HG03139 (cell line): ENCODE results near the gene RXFP3.

Source experiments
- ATAC-seq: cut with Tn5 transposase; IDR thresholded peaks from one replicate; pipeline ENCODE4 v1.9.1; 2021; ENCODE audit not compliant: unreplicated experiment

The RXFP3 gene

GRCh38 chr5:33978306-33978705 is 42.1 kb downstream of the RXFP3 start:
- no peak for ATAC-seq

- ATAC-seq: no peak
These were observed 43.8 kb downstream of the RXFP3 start for GRCh38 chr5:33980030-33980429.

GRCh38 chr5:33981408-33982162 is 45.4 kb downstream of the RXFP3 start:
- no peak for ATAC-seq

- no peak for ATAC-seq
These were observed 48.0 kb downstream of the RXFP3 start for GRCh38 chr5:33984178-33984577.

- no peak for ATAC-seq
These were observed 48.5 kb downstream of the RXFP3 start, which contains the start of gene SLC45A2 for GRCh38 chr5:33984671-33985124. Gene SLC45A2, minus strand, starts transcription at chr5:33984693. Its CDS starts 110 bp downstream, at chr5:33984583.

GRCh38 chr5:33985447-33985846 is 49.3 kb downstream of the RXFP3 start:
- ATAC-seq: no peak
